Keratinocyte (primary cell): ENCODE results near the gene CCAR1. TPM values are rescaled to one million over a fixed set of nuclear protein-coding genes. Genes with fewer than 3 reads are reported as not detected.

Experiments used
- DNase-seq: peaks from one replicate; pipeline ENCODE4 v3.0.0-alpha.2; 2011; ENCODE audit warnings: low read depth, missing footprints, low spot score
- FAIRE-seq: peaks from 2 replicates; lab custom pipeline; 2011; peaks lifted over from hg19 to GRCh38; lab: Jason Lieb, UNC
- H2AFZ ChIP-seq: 2 replicates; pipeline ENCODE4 v1.6.0; 2012; ENCODE audit warnings: low read length, control low read depth, inconsistent platforms; ENCODE audit not compliant: control insufficient read depth
- H3K27ac ChIP-seq: 2 replicates; pipeline ENCODE4 v1.5.1; 2011; ENCODE audit warnings: low read length; ENCODE audit not compliant: control insufficient read depth, insufficient read depth
- H3K27me3 ChIP-seq: 3 replicates; pipeline ENCODE4 v1.6.0; 2011; ENCODE audit warnings: low read length; ENCODE audit not compliant: control insufficient read depth, insufficient read depth; ENCODE audit errors: extremely low read depth
- H3K36me3 ChIP-seq, 2 experiments: 2 replicates in 1 of 2; 3 replicates in 1 of 2; pipeline ENCODE4 v1.5.1; 2011; ENCODE audit warnings: low read length in 2 of 2, mild to moderate bottlenecking in 1 of 2; ENCODE audit not compliant: control insufficient read depth in 2 of 2, insufficient read depth in 2 of 2; ENCODE audit errors: extremely low read depth in 1 of 2
- H3K4me1 ChIP-seq: 3 replicates; pipeline ENCODE4 v1.5.1; 2011; ENCODE audit warnings: low read length; ENCODE audit not compliant: control insufficient read depth, insufficient read depth; ENCODE audit errors: extremely low read depth
- H3K4me2 ChIP-seq: 3 replicates; pipeline ENCODE4 v1.6.0; 2011; ENCODE audit warnings: low read depth, low read length; ENCODE audit not compliant: control insufficient read depth, insufficient read depth; ENCODE audit errors: extremely low read depth
- H3K4me3 ChIP-seq, 3 experiments: fragments of 200-600 bp in 1 of 3; sonication (generic) in 1 of 3; 2 replicates in 2 of 3; 3 replicates in 1 of 3; pipeline ENCODE4 v1.5.1; 2011 to 2016; ENCODE audit warnings: low read length in 3 of 3, mild to moderate bottlenecking in 3 of 3, control low read depth in 2 of 3, inconsistent platforms in 1 of 3, low read depth in 1 of 3, mixed read lengths in 1 of 3, mixed run types in 1 of 3, moderate library complexity in 1 of 3; ENCODE audit not compliant: control insufficient read depth in 2 of 3, insufficient read depth in 2 of 3; ENCODE audit errors: extremely low read depth in 1 of 3
- H3K79me2 ChIP-seq: 2 replicates; pipeline ENCODE4 v1.6.0; 2012; ENCODE audit warnings: low read length; ENCODE audit not compliant: control insufficient read depth, insufficient read depth
- H3K9ac ChIP-seq: 3 replicates; pipeline ENCODE4 v1.6.0; 2011; ENCODE audit warnings: low read length; ENCODE audit not compliant: control insufficient read depth, insufficient read depth; ENCODE audit errors: extremely low read depth
- H3K9me1 ChIP-seq: 3 replicates; pipeline ENCODE4 v1.6.0; 2011; ENCODE audit warnings: low read length; ENCODE audit not compliant: control insufficient read depth, insufficient read depth; ENCODE audit errors: extremely low read depth
- H3K9me3 ChIP-seq: 2 replicates; pipeline ENCODE4 v1.5.1; 2012; ENCODE audit warnings: low read depth, low read length; ENCODE audit not compliant: control insufficient read depth
- H4K20me1 ChIP-seq: 3 replicates; pipeline ENCODE4 v1.6.0; 2011; ENCODE audit warnings: low read length; ENCODE audit not compliant: control insufficient read depth, insufficient read depth; ENCODE audit errors: extremely low read depth
- CTCF ChIP-seq, 3 experiments: IDR thresholded peaks in 1 of 3; conservative IDR thresholded peaks in 1 of 3; optimal IDR thresholded peaks in 1 of 3; 2 replicates in 2 of 3; 3 replicates in 1 of 3; pipeline versions ENCODE3 to v1.5.1; 2011; ENCODE audit warnings: low read length in 3 of 3, mild to moderate bottlenecking in 3 of 3, moderate library complexity in 2 of 3, control low read depth in 1 of 3, inconsistent platforms in 1 of 3; ENCODE audit not compliant: insufficient read depth in 2 of 3; ENCODE audit errors: extremely low read depth in 1 of 3
- EZH2 ChIP-seq: IDR thresholded peaks from one replicate; pipeline ENCODE4 v1.6.1; 2012; ENCODE audit warnings: inconsistent platforms, mild to moderate bottlenecking, low read length, moderate library complexity
- dilution Hi-C: fragments of 300-500 bp; cut with MboI; formaldehyde crosslinking; loops from one replicate; pipeline ENCODE4 v1.7.0; 2020; ENCODE audit warnings: low sequenced_read_pairs; ENCODE audit not compliant: extremely low pct_ligation_motif_present
- polyA plus RNA-seq, 5 experiments: library from polyadenylated mRNA; depleted of rRNA in 3 of 5; stranded (reverse) in 3 of 5; stranded (forward) in 1 of 5; unstranded in 1 of 5; fragments of >200 nt; gene quantifications; 1 replicate in 1 of 5; 2 replicates in 3 of 5; 3 replicates in 1 of 5; pipeline versions ENCODE4 v1.2.1 to v1.2.3, GENCODE V29; 2011 to 2012; ENCODE audit warnings: missing spikeins in 2 of 5, low read depth in 1 of 5, low replicate concordance in 1 of 5

The CCAR1 gene
- polyA plus RNA-seq, 1 donor (not counting 4 experiments of a cell fraction or from before 2014, with no cell fraction given), result 59.1 TPM

DNA sequence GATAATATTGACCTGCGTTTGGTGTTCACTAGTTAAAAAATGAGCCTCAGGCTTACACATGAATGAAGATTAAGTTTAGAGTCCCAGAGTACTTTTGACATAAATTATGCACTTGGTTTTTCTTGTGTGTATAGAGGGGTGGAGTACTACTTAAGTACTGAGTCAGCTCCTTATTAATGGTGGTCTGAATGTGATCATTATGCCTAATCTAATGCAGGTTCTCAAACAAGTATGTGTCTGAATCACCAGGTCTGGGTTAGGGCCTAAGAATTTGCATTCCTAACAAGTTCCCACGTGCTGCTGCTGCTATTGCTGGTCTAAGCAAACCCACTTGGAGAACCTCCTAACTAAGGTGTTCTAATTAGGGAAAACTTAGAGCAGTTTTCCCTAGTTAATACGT, 75.6 kb downstream of the CCAR1 start:
- H3K79me2 ChIP-seq, result no peaks in the 10 kb centered on the region
- H3K9ac ChIP-seq, result no peak overlapping the region
- peak overlapping the region; percentile 85 for H3K4me2 ChIP-seq
- TF ChIP-seq CTCF (optimal IDR thresholded peaks at IDR 0.05 in 1 of 3, IDR thresholded peaks at IDR 0.05 in 1 of 3, conservative IDR thresholded peaks at IDR 0.05 in 1 of 3; ENCODE audit: extremely low read depth in 1 of 3, insufficient read depth in 2 of 3, low read length in 3 of 3), result no peak
- TF ChIP-seq EZH2, result no peak
- H3K27me3 ChIP-seq, result no peaks in the 10 kb centered on the region
- peak overlapping the region in 2 of 3 experiments; percentile 13 to 38 for H3K4me3 ChIP-seq
- no peaks in the 10 kb centered on the region for H3K36me3 ChIP-seq
- peak; percentile 91 for DNase-seq
- peak; percentile 79 for FAIRE-seq
- peaks cover 2% of the 10 kb centered on the region for H3K9me1 ChIP-seq
- dilution Hi-C loops, result no loop called here
- no peaks in the 10 kb centered on the region for H4K20me1 ChIP-seq
- no peak overlapping the region for H2AFZ ChIP-seq
- H3K9me3 ChIP-seq, result no peaks in the 10 kb centered on the region
- H3K4me1 ChIP-seq, result peaks cover 17% of the 10 kb centered on the region
- H3K27ac ChIP-seq, result peak overlapping the region; percentile 70

DNA sequence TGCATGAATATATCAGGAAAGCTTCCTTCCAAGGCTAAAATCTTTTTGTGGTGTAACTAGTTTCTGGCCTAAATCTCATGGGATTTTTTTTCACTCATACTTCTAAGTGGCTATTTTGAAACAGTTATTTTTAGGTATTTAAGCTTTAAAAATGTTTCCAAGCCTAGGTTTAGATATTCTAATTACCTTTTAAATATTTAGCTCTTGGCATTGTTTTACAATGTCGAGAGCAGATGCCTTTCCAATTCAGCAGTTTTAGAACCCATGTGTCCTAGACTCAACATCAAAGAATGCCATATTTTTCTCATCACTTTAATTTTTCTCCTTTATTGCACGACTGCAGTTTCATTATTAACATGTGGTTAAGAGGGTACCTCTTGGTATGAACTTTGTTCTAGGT, 79.2 kb downstream of the CCAR1 start:
- Histone ChIP-seq H3K9ac (no peak overlapping the region), H3K27ac (no peak overlapping the region), H3K4me3 (no peak overlapping the region), H3K27me3 (no peaks in the 10 kb centered on the region), H3K9me3 (no peaks in the 10 kb centered on the region), H3K79me2 (no peaks in the 10 kb centered on the region), H3K4me1 (peaks cover 17% of the 10 kb centered on the region), H3K9me1 (peaks cover 2% of the 10 kb centered on the region), H4K20me1 (no peaks in the 10 kb centered on the region), H3K4me2 (no peak overlapping the region), H2AFZ (no peak overlapping the region), H3K36me3 (no peaks in the 10 kb centered on the region)
- dilution Hi-C loops, result no loop called here
- FAIRE-seq (no peak), DNase-seq (no peak)
- no peak for TF ChIP-seq EZH2
- no peak for TF ChIP-seq CTCF (optimal IDR thresholded peaks at IDR 0.05 in 1 of 3, IDR thresholded peaks at IDR 0.05 in 1 of 3, conservative IDR thresholded peaks at IDR 0.05 in 1 of 3; ENCODE audit: extremely low read depth in 1 of 3, insufficient read depth in 2 of 3, low read length in 3 of 3)
